Stimulated activated CD8-positive, alpha-beta memory T cell treated with anti-CD3 and anti-CD28 coated beads, Interleukin-7, amount 100 ng/mL, for 24 hours (primary cell): ENCODE results near the gene BRD1.

ENCODE experiments used
- DNase-seq: peaks from one replicate; pipeline ENCODE4 v3.0.0-alpha.2; 2020; ENCODE audit warnings: low read depth

Gene BRD1

GRCh38 chr22:49800408-49801238 lies 27.1 kb downstream of the BRD1 start:
- no peak for DNase-seq

- no peak for DNase-seq
These were observed 28.1 kb downstream of the BRD1 start for GRCh38 chr22:49799431-49800075.

GRCh38 chr22:49798486-49799151 lies 29.1 kb downstream of the BRD1 start:
- no peak for DNase-seq

- DNase-seq, result no peak
These were observed 30.0 kb downstream of the BRD1 start for GRCh38 chr22:49797706-49798105.

GRCh38 chr22:49796596-49797270 lies 30.9 kb downstream of the BRD1 start:
- no peak for DNase-seq

- no peak for DNase-seq
These were observed 32.2 kb downstream of the BRD1 start for GRCh38 chr22:49795521-49795920.

- DNase-seq, result no peak
These were observed 33.8 kb downstream of the BRD1 start for GRCh38 chr22:49793871-49794270.

GRCh38 chr22:49793296-49793695 lies 34.4 kb downstream of the BRD1 start:
- no peak for DNase-seq

GRCh38 chr22:49792107-49792506 lies 35.6 kb downstream of the BRD1 start:
- no peak for DNase-seq

GRCh38 chr22:49791682-49792081 lies 36.0 kb downstream of the BRD1 start:
- DNase-seq, result no peak

GRCh38 chr22:49790912-49791311 lies 36.8 kb downstream of the BRD1 start:
- DNase-seq, result no peak

- DNase-seq, result no peak
These were observed 38.2 kb downstream of the BRD1 start for GRCh38 chr22:49789289-49790141.

- DNase-seq, result no peak
These were observed 39.2 kb downstream of the BRD1 start for GRCh38 chr22:49788504-49788903.

- no peak for DNase-seq
These were observed 39.8 kb downstream of the BRD1 start for GRCh38 chr22:49787861-49788260.

- no peak for DNase-seq
These were observed 40.5 kb downstream of the BRD1 start for GRCh38 chr22:49786976-49787706.

GRCh38 chr22:49785841-49786471 lies 41.7 kb downstream of the BRD1 start:
- DNase-seq, result no peak

GRCh38 chr22:49785046-49785521 lies 42.6 kb downstream of the BRD1 start:
- DNase-seq, result no peak

GRCh38 chr22:49784630-49784971 lies 43.1 kb downstream of the BRD1 start:
- no peak for DNase-seq

GRCh38 chr22:49783926-49784629 lies 43.6 kb downstream of the BRD1 start:
- no peak for DNase-seq
